ENCODE data around the gene MYO1D.
"Not testable (repeated sequence)": the region's sequence is repeated elsewhere in the genome, so short reads cannot be mapped to it uniquely, and the experiment has no call there.

Gene MYO1D

GRCh38 chr17:32887410-32887809 is 10.5 kb upstream of the MYO1D start:
- DNase-seq, result not testable (repeated sequence)

- DNase-seq, result peak; percentile 9 to 47
Measured at GRCh38 chr17:32886951-32887350, 10.0 kb upstream of the MYO1D start.

- no peak for DNase-seq
Measured at GRCh38 chr17:32882734-32883133, 5.8 kb upstream of the MYO1D start.

GRCh38 chr17:32882029-32882428 is 5.1 kb upstream of the MYO1D start:
- no peak for DNase-seq

- peak; percentile 37 to 78 for DNase-seq
Measured at GRCh38 chr17:32880671-32881453, 3.9 kb upstream of the MYO1D start.

GRCh38 chr17:32879134-32879533 is 2.2 kb upstream of the MYO1D start:
- DNase-seq, result no peak

- no peak for DNase-seq
Measured at GRCh38 chr17:32878211-32878610, 1.3 kb upstream of the MYO1D start.

GRCh38 chr17:32877164-32877764 is 340 bp upstream of the MYO1D start:
- DNase-seq, result peak; percentile 50 to 94

GRCh38 chr17:32875923-32876416 is 954 bp downstream of the MYO1D start:
- DNase-seq, result peak in 1 of 2 experiments; percentile 61

- DNase-seq, result no peak
Measured at GRCh38 chr17:32875230-32875917, 1.6 kb downstream of the MYO1D start.

GRCh38 chr17:32873114-32873513 is 3.8 kb downstream of the MYO1D start:
- no peak for DNase-seq

- DNase-seq, result no peak
Measured at GRCh38 chr17:32871746-32872145, 5.2 kb downstream of the MYO1D start.

- DNase-seq, result no peak
Measured at GRCh38 chr17:32870969-32871368, 6.0 kb downstream of the MYO1D start.

GRCh38 chr17:32870027-32870670 is 6.8 kb downstream of the MYO1D start:
- DNase-seq, result no peak

GRCh38 chr17:32869345-32870026 is 7.4 kb downstream of the MYO1D start:
- no peak for DNase-seq

- no peak for DNase-seq
Measured at GRCh38 chr17:32865141-32865540, 11.8 kb downstream of the MYO1D start.

- no peak for DNase-seq
Measured at GRCh38 chr17:32863559-32863958, 13.4 kb downstream of the MYO1D start.

GRCh38 chr17:32862940-32863339 is 14.0 kb downstream of the MYO1D start:
- DNase-seq, result no peak

- no peak for DNase-seq
Measured at GRCh38 chr17:32861981-32862380, 14.9 kb downstream of the MYO1D start.

GRCh38 chr17:32859857-32860525 is 16.9 kb downstream of the MYO1D start:
- DNase-seq, result no peak

- no peak for DNase-seq
Measured at GRCh38 chr17:32855620-32856019, 21.3 kb downstream of the MYO1D start.

GRCh38 chr17:32854832-32855389 is 22.0 kb downstream of the MYO1D start:
- DNase-seq, result no peak

All from NCI-H526 (cell line).